ENCODE measurements around the gene SEC24D. TPM values are rescaled to one million over a fixed set of nuclear protein-coding genes. Genes with fewer than 3 reads are reported as not detected.

SEC24D gene
- total RNA-seq, 2 experiments from 2014 or later: 28.4 to 29.7 TPM

- peaks cover 20% of the 10 kb centered on the region for H3K36me3 Mint-ChIP-seq (ENCODE audit: low read depth)
- peaks cover 17% of the 10 kb centered on the region for H3K4me1 Mint-ChIP-seq (ENCODE audit: low read depth)
- no peak overlapping the region for H3K4me3 Mint-ChIP-seq
- H3K27ac Mint-ChIP-seq: no peak overlapping the region
- H3K9me3 Mint-ChIP-seq: no peaks in the 10 kb centered on the region
- CTCF ChIA-PET: no interaction called here
- no peak for DNase-seq
- intact Hi-C loops (cut with micrococcal nuclease): no loop called here
- no peaks in the 10 kb centered on the region for H3K27me3 Mint-ChIP-seq (ENCODE audit: low read depth)
Observed at GRCh38 chr4:118821590-118822293, 14.2 kb downstream of the SEC24D start.

- no peaks in the 10 kb centered on the region for H3K9me3 Mint-ChIP-seq
- H3K4me1 Mint-ChIP-seq (ENCODE audit: low read depth): no peaks in the 10 kb centered on the region
- no peak for DNase-seq
- intact Hi-C loops (cut with micrococcal nuclease): loop anchor here (5.0 kb wide), 1 partner anchor 50 kb away; no protein-coding TSS in a partner anchor
- no peak overlapping the region for H3K4me3 Mint-ChIP-seq
- H3K27me3 Mint-ChIP-seq (ENCODE audit: low read depth): no peaks in the 10 kb centered on the region
- no peak overlapping the region for H3K27ac Mint-ChIP-seq
- CTCF ChIA-PET: no interaction called here
- H3K36me3 Mint-ChIP-seq (ENCODE audit: low read depth): peaks cover 23% of the 10 kb centered on the region
Observed at GRCh38 chr4:118817178-118817930, 18.6 kb downstream of the SEC24D start.

- intact Hi-C loops (cut with micrococcal nuclease): loop anchor here (5.0 kb wide), 1 partner anchor 51 kb away; no protein-coding TSS in a partner anchor
- no peaks in the 10 kb centered on the region for H3K4me1 Mint-ChIP-seq (ENCODE audit: low read depth)
- CTCF ChIA-PET: no interaction called here
- H3K4me3 Mint-ChIP-seq: no peak overlapping the region
- DNase-seq: no peak
- peaks cover 23% of the 10 kb centered on the region for H3K36me3 Mint-ChIP-seq (ENCODE audit: low read depth)
- no peak overlapping the region for H3K27ac Mint-ChIP-seq
- H3K9me3 Mint-ChIP-seq: no peaks in the 10 kb centered on the region
- H3K27me3 Mint-ChIP-seq (ENCODE audit: low read depth): no peaks in the 10 kb centered on the region
Observed at GRCh38 chr4:118816538-118817177, 19.3 kb downstream of the SEC24D start.

GRCh38 chr4:118814891-118815290 lies 21.0 kb downstream of the SEC24D start:
- H3K9me3 Mint-ChIP-seq: no peaks in the 10 kb centered on the region
- H3K36me3 Mint-ChIP-seq (ENCODE audit: low read depth): peaks cover 37% of the 10 kb centered on the region

GRCh38 chr4:118814058-118814457 lies 21.9 kb downstream of the SEC24D start:
- Mint-ChIP-seq H3K4me3 (no peak overlapping the region), H3K9me3 (no peaks in the 10 kb centered on the region), H3K27ac (no peak overlapping the region), H3K36me3 (ENCODE audit: low read depth) (peaks cover 40% of the 10 kb centered on the region), H3K4me1 (ENCODE audit: low read depth) (no peaks in the 10 kb centered on the region), H3K27me3 (ENCODE audit: low read depth) (no peaks in the 10 kb centered on the region)
- DNase-seq: no peak
- intact Hi-C loops (cut with micrococcal nuclease): no loop called here
- CTCF ChIA-PET: interaction anchor here (0.9 kb wide), 1 partner anchor 51 kb away, joined by 4 read pairs; no protein-coding TSS in a partner anchor

More at GRCh38 chr4:118814891-118815290, 21.0 kb downstream of the SEC24D start:
- Mint-ChIP-seq H3K4me3 (no peak overlapping the region), H3K27ac (no peak overlapping the region), H3K4me1 (ENCODE audit: low read depth) (no peaks in the 10 kb centered on the region), H3K27me3 (ENCODE audit: low read depth) (no peaks in the 10 kb centered on the region)
- intact Hi-C loops (cut with micrococcal nuclease): loop anchor here (5.0 kb wide), 1 partner anchor 52 kb away; no protein-coding TSS in a partner anchor
- no peak for DNase-seq
- CTCF ChIA-PET: no interaction called here

GRCh38 chr4:118813561-118813960 lies 22.4 kb downstream of the SEC24D start:
- intact Hi-C loops (cut with micrococcal nuclease): no loop called here
- H3K4me3 Mint-ChIP-seq: no peak overlapping the region
- no peaks in the 10 kb centered on the region for H3K27me3 Mint-ChIP-seq (ENCODE audit: low read depth)
- CTCF ChIA-PET: interaction anchor here (0.9 kb wide), 1 partner anchor 51 kb away, joined by 4 read pairs; no protein-coding TSS in a partner anchor
- no peak overlapping the region for H3K27ac Mint-ChIP-seq
- H3K9me3 Mint-ChIP-seq: no peaks in the 10 kb centered on the region
- DNase-seq: no peak
- no peaks in the 10 kb centered on the region for H3K4me1 Mint-ChIP-seq (ENCODE audit: low read depth)
- H3K36me3 Mint-ChIP-seq (ENCODE audit: low read depth): peaks cover 43% of the 10 kb centered on the region

- Mint-ChIP-seq H3K27ac (no peak overlapping the region), H3K4me3 (no peak overlapping the region), H3K9me3 (no peaks in the 10 kb centered on the region), H3K27me3 (ENCODE audit: low read depth) (no peaks in the 10 kb centered on the region), H3K4me1 (ENCODE audit: low read depth) (no peaks in the 10 kb centered on the region), H3K36me3 (ENCODE audit: low read depth) (peaks cover 45% of the 10 kb centered on the region)
- CTCF ChIA-PET: no interaction called here
- intact Hi-C loops (cut with micrococcal nuclease): no loop called here
- DNase-seq: no peak
Observed at GRCh38 chr4:118811832-118812231, 24.1 kb downstream of the SEC24D start.

GRCh38 chr4:118810991-118811764 lies 24.7 kb downstream of the SEC24D start:
- CTCF ChIA-PET: no interaction called here
- intact Hi-C loops (cut with micrococcal nuclease): no loop called here
- Mint-ChIP-seq H3K4me1 (ENCODE audit: low read depth) (no peaks in the 10 kb centered on the region), H3K9me3 (no peaks in the 10 kb centered on the region), H3K4me3 (no peak overlapping the region), H3K27ac (no peak overlapping the region), H3K36me3 (ENCODE audit: low read depth) (peaks cover 45% of the 10 kb centered on the region), H3K27me3 (ENCODE audit: low read depth) (no peaks in the 10 kb centered on the region)
- no peak for DNase-seq

- Mint-ChIP-seq H3K36me3 (ENCODE audit: low read depth) (peaks cover 25% of the 10 kb centered on the region), H3K4me1 (ENCODE audit: low read depth) (no peaks in the 10 kb centered on the region), H3K27me3 (ENCODE audit: low read depth) (no peaks in the 10 kb centered on the region), H3K27ac (no peak overlapping the region), H3K4me3 (no peak overlapping the region), H3K9me3 (no peaks in the 10 kb centered on the region)
- no peak for DNase-seq
- CTCF ChIA-PET: no interaction called here
- intact Hi-C loops (cut with micrococcal nuclease): no loop called here
Observed at GRCh38 chr4:118807659-118808058, 28.3 kb downstream of the SEC24D start.

- CTCF ChIA-PET: no interaction called here
- no peak overlapping the region for H3K27ac Mint-ChIP-seq
- intact Hi-C loops (cut with micrococcal nuclease): no loop called here
- H3K36me3 Mint-ChIP-seq (ENCODE audit: low read depth): peaks cover 23% of the 10 kb centered on the region
- no peak overlapping the region for H3K4me3 Mint-ChIP-seq
- no peaks in the 10 kb centered on the region for H3K27me3 Mint-ChIP-seq (ENCODE audit: low read depth)
- DNase-seq: no peak
- no peaks in the 10 kb centered on the region for H3K4me1 Mint-ChIP-seq (ENCODE audit: low read depth)
- no peaks in the 10 kb centered on the region for H3K9me3 Mint-ChIP-seq
Observed at GRCh38 chr4:118803253-118803652, 32.7 kb downstream of the SEC24D start.

- Mint-ChIP-seq H3K36me3 (ENCODE audit: low read depth) (peaks cover 21% of the 10 kb centered on the region), H3K4me3 (no peak overlapping the region)
- CTCF ChIA-PET: no interaction called here
Observed at GRCh38 chr4:118801895-118802575, 33.9 kb downstream of the SEC24D start.

More at GRCh38 chr4:118801895-118802575, 33.9 kb downstream of the SEC24D start:
- Mint-ChIP-seq H3K27me3 (ENCODE audit: low read depth) (no peaks in the 10 kb centered on the region), H3K9me3 (no peaks in the 10 kb centered on the region), H3K4me1 (ENCODE audit: low read depth) (no peaks in the 10 kb centered on the region), H3K27ac (no peak overlapping the region)
- intact Hi-C loops (cut with micrococcal nuclease): no loop called here
- DNase-seq: no peak
